H1 (cell line): Measurements from ENCODE around the gene CDRT4. TPM values are rescaled to one million over a fixed set of nuclear protein-coding genes. Genes with fewer than 3 reads are reported as not detected.

Experiments
- CTCF ChIA-PET: fragments of 300-600 bp; sonication (Branson Sonifier 250); formaldehyde crosslinking; loops from one replicate; lab custom pipeline; 2021; ENCODE audit not compliant: partially characterized antibody; lab: Charles Lee
- POLR2A ChIA-PET: fragments of 300-600 bp; sonication (Branson Sonifier 250); formaldehyde crosslinking; loops from one replicate; lab custom pipeline; 2021; ENCODE audit warnings: inconsistent platforms; ENCODE audit not compliant: partially characterized antibody; lab: Charles Lee
- DNase-seq, 2 experiments: peaks; one replicate each; pipeline versions ENCODE4 v3.0.0 to v3.0.0-alpha.2; 2010 to 2022; ENCODE audit warnings: low spot score in 2 of 2, low read depth in 1 of 2, mixed read lengths in 1 of 2
- FAIRE-seq: peaks from 2 replicates; lab custom pipeline; 2011; peaks lifted over from hg19 to GRCh38; lab: Jason Lieb, UNC
- H2AFZ ChIP-seq: 2 replicates; pipeline ENCODE4 v1.8.1; 2012; ENCODE audit warnings: low read length, inconsistent platforms
- H2AK5ac ChIP-seq: 2 replicates; pipeline ENCODE4 v1.6.1; 2013; ENCODE audit warnings: low read depth, low read length
- H2BK120ac ChIP-seq: replicated peaks from 2 replicates; pipeline ENCODE3; 2013; ENCODE audit warnings: low read depth, low read length, inconsistent platforms
- H2BK12ac ChIP-seq: 2 replicates; pipeline ENCODE4 v1.6.1; 2013; ENCODE audit warnings: low read depth, low read length
- H2BK15ac ChIP-seq: 2 replicates; pipeline ENCODE4 v1.6.1; 2013; ENCODE audit warnings: low read length
- H2BK20ac ChIP-seq: 2 replicates; pipeline ENCODE4 v1.6.1; 2013; ENCODE audit warnings: low read length
- H2BK5ac ChIP-seq: 2 replicates; pipeline ENCODE4 v1.6.1; 2013; ENCODE audit warnings: low read depth, low read length
- H3K14ac ChIP-seq: 2 replicates; pipeline ENCODE4 v1.6.1; 2013; ENCODE audit warnings: inconsistent platforms; ENCODE audit not compliant: insufficient read length
- H3K18ac ChIP-seq: 2 replicates; pipeline ENCODE4 v1.6.1; 2013; ENCODE audit warnings: low read length; ENCODE audit errors: extremely low read depth
- H3K23ac ChIP-seq: 2 replicates; pipeline ENCODE4 v1.6.1; 2013; ENCODE audit warnings: inconsistent platforms; ENCODE audit not compliant: insufficient read length
- H3K23me2 ChIP-seq: 2 replicates; pipeline ENCODE4 v1.6.1; 2013; ENCODE audit warnings: low read depth, low read length
- H3K27ac ChIP-seq: 2 replicates; pipeline ENCODE4 v1.6.1; 2011; ENCODE audit warnings: low read depth, low read length, inconsistent platforms
- H3K27me3 ChIP-seq, 4 experiments: replicated peaks in 1 of 4; 1 replicate in 1 of 4; 2 replicates in 3 of 4; pipeline versions ENCODE4 v1.6.1 to v1.8.1; 2011 to 2013; ENCODE audit warnings: low read length in 3 of 4, mild to moderate bottlenecking in 3 of 4, inconsistent platforms in 2 of 4, mixed read lengths in 2 of 4, moderate library complexity in 1 of 4; ENCODE audit not compliant: control insufficient read depth in 3 of 4, insufficient read depth in 3 of 4; ENCODE audit errors: extremely low read depth in 1 of 4
- H3K36me3 ChIP-seq, 4 experiments: 2 replicates each; pipeline versions ENCODE4 v1.6.1 to v1.8.1; 2011 to 2013; ENCODE audit warnings: mild to moderate bottlenecking in 4 of 4, low read length in 3 of 4, moderate library complexity in 2 of 4, control low read depth in 1 of 4, inconsistent platforms in 1 of 4; ENCODE audit not compliant: insufficient read depth in 4 of 4, control insufficient read depth in 2 of 4
- H3K4ac ChIP-seq: replicated peaks from 2 replicates; pipeline ENCODE3; 2013; ENCODE audit warnings: low read length, low read depth, mixed read lengths, inconsistent platforms; ENCODE audit not compliant: insufficient read length
- H3K4me1 ChIP-seq, 4 experiments: replicated peaks in 1 of 4; 1 replicate in 1 of 4; 2 replicates in 3 of 4; pipeline versions ENCODE4 v1.6.1 to v1.8.1; 2011 to 2013; ENCODE audit warnings: low read length in 3 of 4, inconsistent platforms in 2 of 4, mixed read lengths in 1 of 4; ENCODE audit not compliant: insufficient read depth in 4 of 4, control insufficient read depth in 3 of 4
- H3K4me2 ChIP-seq, 2 experiments: 2 replicates each; pipeline versions ENCODE4 v1.6.1 to v1.8.1; 2011 to 2013; ENCODE audit warnings: low read depth in 2 of 2, low read length in 2 of 2, control low read depth in 1 of 2, inconsistent platforms in 1 of 2, mild to moderate bottlenecking in 1 of 2; ENCODE audit not compliant: insufficient read depth in 1 of 2
- H3K4me3 ChIP-seq, 4 experiments: fragments of 200-600, 300-600 bp in 1 of 4; sonication (generic), shearing (Covaris generic), sonication (Bioruptor Twin) in 1 of 4; 2 replicates each; pipeline versions ENCODE4 v1.5.1 to v1.8.1; 2011 to 2016; ENCODE audit warnings: low read length in 4 of 4, low read depth in 3 of 4, control low read depth in 2 of 4, inconsistent platforms in 2 of 4, mild to moderate bottlenecking in 2 of 4, mixed read lengths in 1 of 4, moderate library complexity in 1 of 4; ENCODE audit not compliant: insufficient read depth in 2 of 4; ENCODE audit errors: extremely low read depth in 1 of 4
- H3K56ac ChIP-seq: replicated peaks from 2 replicates; pipeline ENCODE3; 2013; ENCODE audit warnings: low read depth, mild to moderate bottlenecking, mixed read lengths, low read length, inconsistent platforms; ENCODE audit not compliant: insufficient read length
- H3K79me1 ChIP-seq: 2 replicates; pipeline ENCODE4 v1.6.1; 2013; ENCODE audit warnings: low read depth, low read length, control low read depth
- H3K79me2 ChIP-seq, 2 experiments: 2 replicates each; pipeline versions ENCODE4 v1.6.1 to v1.8.1; 2012 to 2013; ENCODE audit warnings: low read length in 2 of 2, mild to moderate bottlenecking in 2 of 2, inconsistent platforms in 1 of 2; ENCODE audit not compliant: insufficient read depth in 2 of 2, control insufficient read depth in 1 of 2
- H3K9ac ChIP-seq, 4 experiments: replicated peaks in 1 of 4; 1 replicate in 1 of 4; 2 replicates in 3 of 4; pipeline versions ENCODE4 v1.6.1 to v1.8.1; 2011 to 2013; ENCODE audit warnings: low read depth in 3 of 4, low read length in 3 of 4, control low read depth in 2 of 4, mild to moderate bottlenecking in 2 of 4, moderate library complexity in 2 of 4, inconsistent platforms in 1 of 4; ENCODE audit errors: extremely low read depth in 1 of 4
- H3K9me3 ChIP-seq, 2 experiments: 2 replicates each; pipeline versions ENCODE4 v1.6.1 to v1.8.1; 2012 to 2013; ENCODE audit warnings: mild to moderate bottlenecking in 2 of 2, moderate library complexity in 2 of 2, control low read depth in 1 of 2, inconsistent platforms in 1 of 2, low read depth in 1 of 2, low read length in 1 of 2, mixed read lengths in 1 of 2; ENCODE audit not compliant: insufficient read depth in 2 of 2
- H4K20me1 ChIP-seq, 2 experiments: replicated peaks in 1 of 2; 2 replicates each; pipeline versions ENCODE3 to v1.8.1; 2011 to 2013; ENCODE audit warnings: inconsistent platforms in 2 of 2, low read length in 2 of 2, mild to moderate bottlenecking in 1 of 2; ENCODE audit not compliant: insufficient read depth in 2 of 2, control insufficient read depth in 1 of 2
- H4K5ac ChIP-seq: 2 replicates; pipeline ENCODE4 v1.6.1; 2013; ENCODE audit warnings: low read length, low read depth, mixed read lengths, inconsistent platforms; ENCODE audit not compliant: insufficient read length
- H4K8ac ChIP-seq: 2 replicates; pipeline ENCODE4 v1.8.0; 2013; ENCODE audit warnings: mild to moderate bottlenecking, moderate library complexity, low read length, inconsistent platforms; ENCODE audit not compliant: insufficient read depth; ENCODE audit errors: extremely low read depth
- H4K91ac ChIP-seq: replicated peaks from 2 replicates; pipeline ENCODE3; 2013; ENCODE audit warnings: low read length, mixed read lengths, inconsistent platforms; ENCODE audit not compliant: insufficient read length
- BCL11A ChIP-seq, 2 experiments: IDR thresholded peaks; one replicate each; pipeline ENCODE4 v1.6.1; 2011; ENCODE audit warnings: low read depth in 2 of 2, low read length in 2 of 2, mild to moderate bottlenecking in 2 of 2
- JUN ChIP-seq: IDR thresholded peaks from 2 replicates; pipeline ENCODE4 v1.6.1; 2011; ENCODE audit warnings: low read depth, mild to moderate bottlenecking, improper control_type of control experiment, low read length
- JUND ChIP-seq: IDR thresholded peaks from 2 replicates; pipeline ENCODE4 v1.6.1; 2011; ENCODE audit warnings: mild to moderate bottlenecking, improper control_type of control experiment, low read length
- RAD21 ChIP-seq, 2 experiments: IDR thresholded peaks in 1 of 2; conservative IDR thresholded peaks in 1 of 2; 2 replicates each; pipeline ENCODE4 v1.6.1; 2011; ENCODE audit warnings: low read depth in 2 of 2, low read length in 2 of 2, improper control_type of control experiment in 1 of 2, inconsistent platforms in 1 of 2, mild to moderate bottlenecking in 1 of 2, moderate library complexity in 1 of 2
- SIRT6 ChIP-seq: IDR thresholded peaks from one replicate; pipeline ENCODE4 v1.7.1; 2012; ENCODE audit warnings: low read length, inconsistent platforms
- WGBS, 2 experiments: shearing (Covaris generic) in 1 of 2; methylation state at CpG; one replicate each; pipeline versions ENCODE4 v1.1.6 to v1.1.7; 2013 to 2015; ENCODE audit warnings: low lambda C conversion rate in 2 of 2, mixed read lengths in 2 of 2, inconsistent platforms in 1 of 2, low coverage in 1 of 2, missing lambda C conversion rate in 1 of 2; ENCODE audit not compliant: insufficient replicate concordance in 2 of 2, insufficient coverage in 1 of 2, insufficient read length in 1 of 2; ENCODE audit errors: extremely low coverage in 1 of 2, missing lambda C conversion rate in 1 of 2; 5-methylcytosine and 5-hydroxymethylcytosine counted together
- polyA plus RNA-seq, 7 experiments: library from polyadenylated mRNA; depleted of rRNA in 3 of 7; stranded (reverse) in 5 of 7; unstranded in 2 of 7; fragments of >200 nt in 5 of 7; fragments of 200-250 nt in 2 of 7; gene quantifications; 1 replicate in 5 of 7; 2 replicates in 1 of 7; 4 replicates in 1 of 7; pipeline versions ENCODE4 v1.2.1 to v1.2.3, GENCODE V29; 2011 to 2013; ENCODE audit warnings: missing spikeins in 2 of 7, mixed read lengths in 2 of 7
- total RNA-seq: library from RNA; stranded (reverse); fragmentation: NEBNext Ultra II Directional; extraction: Animal tissue kit (Norgen Biotek cat#: 25700); gene quantifications from 2 replicates; pipeline ENCODE4 v1.2.1, GENCODE V29; 2021

Gene CDRT4
- total and polyA plus RNA-seq, 2 of the 8 experiments (the other 6 are each of a cell fraction or from before 2014, with no cell fraction given): 2.6 to 5.6 TPM

- Histone ChIP-seq H3K23ac (no peak overlapping the region), H3K4me3 (no peak overlapping the region), H2BK20ac (no peak overlapping the region), H3K27ac (no peak overlapping the region), H3K4me2 (no peak overlapping the region), H3K27me3 (no peaks in the 10 kb centered on the region), H3K9me3 (no peaks in the 10 kb centered on the region), H3K36me3 (peaks cover 0 to 19% (median 14%) of the 10 kb centered on the region in 4 experiments; a peak in 5 of 8 replicates), H3K56ac (no peak overlapping the region), H2BK15ac (no peak overlapping the region), H3K23me2 (no peaks in the 10 kb centered on the region), H3K18ac (no peak overlapping the region), H2BK5ac (no peak overlapping the region), H4K5ac (no peak overlapping the region), H3K4ac (no peak overlapping the region), H4K20me1 (peaks cover 0 to 3% of the 10 kb centered on the region in 2 experiments), H2BK120ac (no peak overlapping the region), H2AK5ac (no peak overlapping the region), H3K14ac (no peak overlapping the region), H3K79me2 (no peaks in the 10 kb centered on the region), H3K9ac (no peak overlapping the region), H2AFZ (no peak overlapping the region), H4K91ac (no peak overlapping the region), H3K79me1 (peaks cover 2% of the 10 kb centered on the region; the same call in 1 of the 2 replicates), H2BK12ac (no peak overlapping the region), H3K4me1 (no peaks in the 10 kb centered on the region), H4K8ac (no peak overlapping the region)
- CTCF ChIA-PET: interaction anchor here (2.6 kb wide), 1 partner anchor 10 kb away, joined by 16 read pairs; no protein-coding TSS in a partner anchor
- DNase-seq: no peak
- FAIRE-seq: no peak
- WGBS, 2 experiments: 89% methylated on average over 6 of the region's 6 CpGs; no CpG with 5 or more reads in 1 of the 2 experiments
- no peak for TF ChIP-seq SIRT6
- TF ChIP-seq JUND: no peak
- TF ChIP-seq JUN: no peak
- no peak for TF ChIP-seq BCL11A (IDR thresholded peaks at IDR 0.05; ENCODE audit: low read depth in 2 of 2, low read length in 2 of 2)
- TF ChIP-seq RAD21 (IDR thresholded peaks at IDR 0.05 in 1 of 2, conservative IDR thresholded peaks at IDR 0.05 in 1 of 2; ENCODE audit: low read depth in 2 of 2, low read length in 2 of 2): no peak
- POLR2A ChIA-PET: interaction anchor here (0.9 to 1.8 kb wide), 2 partner anchors 10 to 12 kb away, joined by 4 to 6 read pairs; no protein-coding TSS in a partner anchor
Observed at GRCh38 chr17:15513058-15513791, 45.8 kb upstream of the CDRT4 start.
